Calu3 (cell line): ENCODE measurements around the gene IL1B. TPM values are rescaled to one million over a fixed set of nuclear protein-coding genes. Genes with fewer than 3 reads are reported as not detected.
"Not testable (repeated sequence)": the region's sequence is repeated elsewhere in the genome, so short reads cannot be mapped to it uniquely, and the experiment has no call there.

Source experiments
- BruUV-seq: library from RNA; stranded (reverse); fragments of 400-500 nt; replicated peaks from 2 replicates; lab custom pipeline; 2021; lab: Mats Ljungman, UMichigan
- CTCF ChIA-PET: fragments of 300-600 bp; sonication (Branson Sonifier 250); formaldehyde crosslinking; loops from one replicate; lab custom pipeline; 2022; ENCODE audit warnings: antibody characterized with exemption; lab: Charles Lee
- DNase-seq: peaks from one replicate; pipeline ENCODE4 v3.0.0; 2022
- H3K27ac Mint-ChIP-seq: one replicate; pipeline ENCODE4 v1.8.0; 2022; ENCODE audit warnings: mixed read lengths; ENCODE audit not compliant: unreplicated experiment
- H3K27me3 Mint-ChIP-seq: one replicate; pipeline ENCODE4 v1.8.0; 2022; ENCODE audit warnings: mixed read lengths; ENCODE audit not compliant: unreplicated experiment
- H3K36me3 Mint-ChIP-seq: one replicate; pipeline ENCODE4 v1.8.0; 2022; ENCODE audit warnings: mild to moderate bottlenecking, moderate library complexity, mixed read lengths; ENCODE audit not compliant: insufficient read depth, unreplicated experiment
- H3K4me1 Mint-ChIP-seq: one replicate; pipeline ENCODE4 v1.8.0; 2022; ENCODE audit warnings: mild to moderate bottlenecking, low read depth, mixed read lengths; ENCODE audit not compliant: unreplicated experiment
- H3K4me3 Mint-ChIP-seq: one replicate; pipeline ENCODE4 v1.8.0; 2022; ENCODE audit warnings: mild to moderate bottlenecking, low read depth, moderate library complexity, mixed read lengths; ENCODE audit not compliant: unreplicated experiment
- H3K9me3 Mint-ChIP-seq: one replicate; pipeline ENCODE4 v1.8.0; 2022; ENCODE audit warnings: low read depth, mixed read lengths; ENCODE audit not compliant: unreplicated experiment
- intact Hi-C: fragments of 100-400 bp; cut with micrococcal nuclease; formaldehyde crosslinking; loops from one replicate; pipeline ENCODE4 v1.10.0; 2022; ENCODE audit not compliant: unreplicated experiment
- total RNA-seq: library from RNA; stranded (reverse); gene quantifications from 2 replicates; pipeline ENCODE4 v1.2.3, GENCODE V29; 2022
- TF ChIP-seq, protein P1 (sequence below): fragments of 200-600 bp; IDR thresholded peaks from one replicate; pipeline ENCODE4 v1.8.0; 2022; ENCODE audit warnings: antibody characterized with exemption; ENCODE audit not compliant: unreplicated experiment

IL1B gene
- total RNA-seq, 1 experiment from 2014 or later = 15.5 TPM

DNA sequence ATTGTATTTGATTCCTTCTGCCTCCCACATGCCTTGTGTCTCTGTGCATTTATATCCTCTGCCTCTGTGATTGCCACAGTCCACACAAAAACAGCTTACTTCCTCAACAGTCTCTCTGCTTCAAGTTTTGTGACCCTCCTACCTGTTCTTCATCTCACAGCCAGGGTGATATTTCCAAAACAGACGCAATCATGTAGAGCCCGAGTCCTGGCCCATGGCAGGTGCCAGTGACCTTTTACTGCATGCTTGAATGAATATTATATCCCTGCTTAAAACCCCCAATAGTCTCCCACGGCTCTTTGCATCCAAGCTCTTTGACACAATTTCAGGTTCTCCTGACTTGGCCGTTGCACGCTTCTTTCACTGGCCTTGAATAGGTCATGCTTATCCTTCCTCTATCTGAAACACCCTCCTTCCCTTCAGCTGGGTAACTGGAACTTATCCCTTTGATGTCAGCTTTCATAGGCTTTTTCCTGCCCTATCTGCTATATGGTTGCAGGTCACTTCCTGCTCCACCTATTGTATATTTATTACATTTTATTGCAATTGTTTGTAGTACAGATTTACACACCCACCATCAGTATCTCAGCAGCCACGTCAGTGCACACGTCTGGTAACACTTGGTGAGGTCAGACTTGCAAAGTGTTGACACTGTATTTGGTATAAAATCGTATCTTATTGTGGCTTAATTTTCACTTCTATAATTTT lies 29.7 kb upstream of the IL1B start:
- BruUV-seq = no TSS peak

DNA sequence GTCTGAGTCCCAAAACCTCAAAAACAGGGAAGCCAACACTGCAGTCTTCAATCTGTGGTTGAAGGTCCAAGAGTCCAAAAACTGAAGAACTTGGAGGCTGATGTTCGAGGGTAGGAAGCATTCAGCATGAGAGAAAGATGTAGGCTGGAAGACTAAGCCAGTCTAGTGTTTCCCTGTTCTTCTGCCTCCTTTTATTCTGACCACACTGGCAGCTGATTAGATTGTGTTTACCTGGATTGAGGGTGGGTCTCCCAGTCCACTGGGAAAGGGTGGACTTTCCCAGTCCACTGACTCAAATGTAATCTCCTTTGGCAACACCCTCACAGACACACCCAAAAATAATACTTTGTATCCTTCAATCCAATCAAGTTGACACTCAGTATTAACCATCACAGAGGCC lies 27.5 kb upstream of the IL1B start:
- H3K4me1 Mint-ChIP-seq = peaks cover 20% of the 10 kb centered on the region
- intact Hi-C loops = no loop called here
- DNase-seq = no peak
- H3K9me3 Mint-ChIP-seq = peaks cover 27% of the 10 kb centered on the region
- no peaks in the 10 kb centered on the region for H3K36me3 Mint-ChIP-seq
- TF ChIP-seq, protein P1, sequence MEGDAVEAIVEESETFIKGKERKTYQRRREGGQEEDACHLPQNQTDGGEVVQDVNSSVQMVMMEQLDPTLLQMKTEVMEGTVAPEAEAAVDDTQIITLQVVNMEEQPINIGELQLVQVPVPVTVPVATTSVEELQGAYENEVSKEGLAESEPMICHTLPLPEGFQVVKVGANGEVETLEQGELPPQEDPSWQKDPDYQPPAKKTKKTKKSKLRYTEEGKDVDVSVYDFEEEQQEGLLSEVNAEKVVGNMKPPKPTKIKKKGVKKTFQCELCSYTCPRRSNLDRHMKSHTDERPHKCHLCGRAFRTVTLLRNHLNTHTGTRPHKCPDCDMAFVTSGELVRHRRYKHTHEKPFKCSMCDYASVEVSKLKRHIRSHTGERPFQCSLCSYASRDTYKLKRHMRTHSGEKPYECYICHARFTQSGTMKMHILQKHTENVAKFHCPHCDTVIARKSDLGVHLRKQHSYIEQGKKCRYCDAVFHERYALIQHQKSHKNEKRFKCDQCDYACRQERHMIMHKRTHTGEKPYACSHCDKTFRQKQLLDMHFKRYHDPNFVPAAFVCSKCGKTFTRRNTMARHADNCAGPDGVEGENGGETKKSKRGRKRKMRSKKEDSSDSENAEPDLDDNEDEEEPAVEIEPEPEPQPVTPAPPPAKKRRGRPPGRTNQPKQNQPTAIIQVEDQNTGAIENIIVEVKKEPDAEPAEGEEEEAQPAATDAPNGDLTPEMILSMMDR = no peak
- no peaks in the 10 kb centered on the region for H3K27me3 Mint-ChIP-seq
- H3K4me3 Mint-ChIP-seq = no peak overlapping the region
- no peak overlapping the region for H3K27ac Mint-ChIP-seq
- CTCF ChIA-PET = no interaction called here
- no TSS peak for BruUV-seq

More for the DNA sequence above, 29.7 kb upstream of the IL1B start:
- intact Hi-C loops = loop anchor here (5.0 kb wide), 2 partner anchors 34 to 54 kb away; no protein-coding TSS in a partner anchor
- TF ChIP-seq, protein P1 = no peak
- no peaks in the 10 kb centered on the region for H3K36me3 Mint-ChIP-seq
- H3K27ac Mint-ChIP-seq = no peak overlapping the region
- peaks cover 34% of the 10 kb centered on the region for H3K4me1 Mint-ChIP-seq
- CTCF ChIA-PET = no interaction called here
- H3K27me3 Mint-ChIP-seq = no peaks in the 10 kb centered on the region
- H3K4me3 Mint-ChIP-seq = no peak overlapping the region
- no peak for DNase-seq
- H3K9me3 Mint-ChIP-seq = peaks cover 25% of the 10 kb centered on the region

DNA sequence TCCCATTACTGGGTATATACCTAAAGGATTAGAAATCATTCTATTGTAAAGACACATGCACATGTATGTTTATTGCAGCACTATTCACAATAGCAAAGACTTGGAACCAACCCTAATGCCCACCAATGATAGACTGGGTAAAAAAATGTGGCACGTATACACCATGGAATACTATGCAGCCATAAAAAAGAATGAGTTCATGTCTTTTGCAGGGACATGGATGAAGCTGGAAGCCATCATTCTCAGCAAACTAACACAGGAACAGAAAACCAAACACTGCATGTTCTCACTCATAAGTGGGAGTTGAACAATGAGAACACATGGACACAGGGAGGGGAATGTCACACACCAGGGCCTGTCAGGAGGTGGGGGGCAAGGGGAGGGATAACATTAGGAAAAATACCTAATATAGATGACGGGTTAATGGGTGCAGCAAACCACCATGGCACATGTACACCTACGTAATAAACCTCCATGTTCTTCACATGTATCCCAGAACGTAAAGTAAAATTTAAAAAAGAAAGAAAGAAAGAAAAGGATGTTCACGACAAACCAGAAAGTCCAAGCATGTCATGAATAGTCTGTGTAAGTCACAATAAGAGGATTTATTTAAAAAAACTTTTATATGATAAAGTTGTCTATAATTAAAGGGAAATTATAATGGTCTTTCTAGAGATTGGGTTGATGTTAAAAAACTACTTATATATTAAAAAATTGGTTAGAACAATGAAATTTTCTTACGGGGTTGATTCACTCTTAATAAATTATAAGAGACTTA lies 23.0 kb upstream of the IL1B start:
- H3K4me1 Mint-ChIP-seq, H3K36me3 Mint-ChIP-seq, CTCF ChIA-PET, H3K27ac Mint-ChIP-seq, H3K27me3 Mint-ChIP-seq, intact Hi-C loops, BruUV-seq, H3K4me3 Mint-ChIP-seq, DNase-seq: not testable (repeated sequence)
- H3K9me3 Mint-ChIP-seq = peaks cover 16% of the 10 kb centered on the region

DNA sequence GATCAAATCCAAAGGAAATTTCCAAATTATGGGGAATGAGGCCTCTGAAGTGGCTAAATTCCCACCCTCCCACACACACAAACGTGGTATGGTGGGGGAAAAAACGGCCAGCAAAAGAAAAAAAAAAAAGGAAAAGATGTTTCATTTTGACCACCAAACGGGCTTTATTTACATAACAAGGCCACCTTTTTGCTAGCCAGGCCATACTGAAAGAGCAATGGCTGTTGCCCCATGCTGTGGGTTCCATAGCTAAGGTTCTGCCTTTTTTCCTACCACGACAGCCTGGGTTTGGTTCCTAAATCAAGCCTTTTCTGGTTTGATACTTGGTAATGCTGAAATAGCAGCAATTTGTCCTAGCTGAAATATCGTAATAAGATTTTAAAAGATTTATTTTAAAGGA lies 14.0 kb upstream of the IL1B start:
- Mint-ChIP-seq H3K36me3 (no peaks in the 10 kb centered on the region), H3K4me1 (no peaks in the 10 kb centered on the region), H3K4me3 (no peak overlapping the region), H3K27me3 (no peaks in the 10 kb centered on the region), H3K27ac (no peak overlapping the region), H3K9me3 (peaks cover 7% of the 10 kb centered on the region)
- BruUV-seq = no TSS peak
- no peak for DNase-seq
- CTCF ChIA-PET = no interaction called here
- intact Hi-C loops = no loop called here
- TF ChIP-seq, protein P1 = no peak
